Neural progenitor cell (in vitro differentiated cells): ENCODE data around the gene SLC6A12. TPM values are rescaled to one million over a fixed set of nuclear protein-coding genes. Genes with fewer than 3 reads are reported as not detected.

Experiments used
- DNase-seq: peaks from one replicate; pipeline ENCODE4 v3.0.0-alpha.2; 2016; ENCODE audit warnings: low spot score
- H2AFZ ChIP-seq: fragments of 200-600 bp; sonication (generic); replicated peaks from 2 replicates; pipeline ENCODE4 v1.6.1; 2016; ENCODE audit warnings: antibody characterized with exemption
- H3F3A ChIP-seq: fragments of 200-600 bp; sonication (generic); 2 replicates; pipeline ENCODE4 v1.6.1; 2016; ENCODE audit warnings: antibody characterized with exemption, low read depth
- H3K27ac ChIP-seq: fragments of 200-600 bp; sonication (generic); 2 replicates; pipeline ENCODE4 v1.5.1; 2016; ENCODE audit warnings: mild to moderate bottlenecking
- H3K27me3 ChIP-seq: fragments of 200-600 bp; sonication (generic); 2 replicates; pipeline ENCODE4 v1.6.1; 2016; ENCODE audit warnings: mild to moderate bottlenecking, moderate library complexity
- H3K36me3 ChIP-seq: fragments of 200-600 bp; sonication (generic); 2 replicates; pipeline ENCODE4 v1.5.1; 2016
- H3K4me1 ChIP-seq: fragments of 200-600 bp; sonication (generic); 2 replicates; pipeline ENCODE4 v1.6.1; 2016; ENCODE audit warnings: mixed run types
- H3K4me2 ChIP-seq: fragments of 200-600 bp; sonication (generic); 2 replicates; pipeline ENCODE4 v1.6.1; 2016
- H3K4me3 ChIP-seq: fragments of 200-600 bp; sonication (generic); 2 replicates; pipeline ENCODE4 v1.5.1; 2016
- H3K79me2 ChIP-seq: fragments of 200-600 bp; sonication (generic); 2 replicates; pipeline ENCODE4 v1.6.1; 2016; ENCODE audit warnings: low read depth
- H3K9ac ChIP-seq: fragments of 200-600 bp; sonication (generic); 2 replicates; pipeline ENCODE4 v1.6.1; 2016
- H3K9me3 ChIP-seq: fragments of 200-600 bp; sonication (generic); 2 replicates; pipeline ENCODE4 v1.5.1; 2016; ENCODE audit warnings: low read depth
- H4K20me1 ChIP-seq: fragments of 200-600 bp; sonication (generic); 2 replicates; pipeline ENCODE4 v1.6.1; 2016; ENCODE audit warnings: low read depth
- H3K27ac Mint-ChIP-seq: 3 replicates; pipeline ENCODE4 v1.8.0; 2021; ENCODE audit warnings: mixed read lengths
- H3K27me3 Mint-ChIP-seq: 2 replicates; pipeline ENCODE4 v1.8.0; 2022; ENCODE audit warnings: low read depth, mild to moderate bottlenecking, inconsistent platforms, moderate library complexity, mixed read lengths; ENCODE audit not compliant: insufficient read depth
- H3K36me3 Mint-ChIP-seq: 3 replicates; pipeline ENCODE4 v1.8.0; 2021; ENCODE audit warnings: mixed read lengths
- H3K4me1 Mint-ChIP-seq: 3 replicates; pipeline ENCODE4 v1.8.0; 2021; ENCODE audit warnings: mixed read lengths
- H3K4me3 Mint-ChIP-seq: 3 replicates; pipeline ENCODE4 v1.8.0; 2021; ENCODE audit warnings: mild to moderate bottlenecking, moderate library complexity, mixed read lengths
- H3K9me3 Mint-ChIP-seq: 3 replicates; pipeline ENCODE4 v1.8.0; 2020; ENCODE audit warnings: mixed read lengths
- CTCF ChIP-seq: fragments of 200-600 bp; sonication (generic); IDR thresholded peaks from 2 replicates; pipeline ENCODE4 v1.5.1; 2017; ENCODE audit warnings: antibody characterized with exemption, mild to moderate bottlenecking
- EZH2 ChIP-seq: fragments of 200-600 bp; sonication (generic); IDR thresholded peaks from 2 replicates; pipeline ENCODE4 v1.6.1; 2017; ENCODE audit warnings: antibody characterized with exemption, mild to moderate bottlenecking, moderate library complexity
- EZH2phosphoT487 ChIP-seq: fragments of 200-600 bp; sonication (generic); IDR thresholded peaks from 2 replicates; pipeline ENCODE4 v1.6.1; 2017; ENCODE audit warnings: antibody characterized with exemption
- total RNA-seq: library from RNA; depleted of rRNA; stranded (reverse); fragments of >200 nt; gene quantifications from 2 replicates; pipeline ENCODE4 v1.2.3, GENCODE V29; 2015; ENCODE audit warnings: low replicate concordance

Gene SLC6A12
- 0.12 TPM in 1 of 2 replicates, not detected in the other for total RNA-seq

- Histone ChIP-seq H3K79me2 (no peaks in the 10 kb centered on the region), H2AFZ (no peak within 1 kb of the TSS), H3K27ac (no peak within 1 kb of the TSS), H4K20me1 (no peaks in the 10 kb centered on the region), H3K4me3 (no peak within 1 kb of the TSS), H3F3A (no peaks in the 10 kb centered on the region), H3K9ac (no peak within 1 kb of the TSS), H3K4me1 (peaks cover 21% of the 10 kb centered on the region), H3K27me3 (peaks cover 55% of the 10 kb centered on the region), H3K36me3 (no peaks in the 10 kb centered on the region), H3K9me3 (no peaks in the 10 kb centered on the region), H3K4me2 (peak within 1 kb of the TSS; percentile 1)
- Mint-ChIP-seq H3K36me3 (no peaks in the 10 kb centered on the region), H3K4me1 (peaks cover 35% of the 10 kb centered on the region), H3K27me3 (peaks cover 18% of the 10 kb centered on the region), H3K27ac (peak within 1 kb of the TSS; percentile 74), H3K9me3 (no peaks in the 10 kb centered on the region), H3K4me3 (peak within 1 kb of the TSS; percentile 16)
- peak; percentile 33 for DNase-seq
- TF ChIP-seq EZH2phosphoT487 (no peak), EZH2 (no peak), CTCF (no peak)
Measured at GRCh38 chr12:214003-214741, at the start of gene SLC6A12. TSS of gene SLC6A12 (minus strand) at chr12:214157. CDS start at chr12:209986, 4,171 bp downstream.

- Histone ChIP-seq H3F3A (no peaks in the 10 kb centered on the region), H3K36me3 (no peaks in the 10 kb centered on the region), H3K4me2 (no peak overlapping the region), H2AFZ (no peak overlapping the region), H4K20me1 (no peaks in the 10 kb centered on the region), H3K4me3 (no peak overlapping the region), H3K27ac (no peak overlapping the region), H3K9me3 (no peaks in the 10 kb centered on the region), H3K79me2 (no peaks in the 10 kb centered on the region), H3K27me3 (peaks cover 4% of the 10 kb centered on the region), H3K4me1 (peaks cover 16% of the 10 kb centered on the region), H3K9ac (no peak overlapping the region)
- TF ChIP-seq CTCF, result no peak
- TF ChIP-seq EZH2phosphoT487, result no peak
- TF ChIP-seq EZH2, result no peak
- Mint-ChIP-seq H3K4me3 (no peak overlapping the region), H3K27ac (no peak overlapping the region), H3K9me3 (no peaks in the 10 kb centered on the region), H3K4me1 (peaks cover 21% of the 10 kb centered on the region), H3K27me3 (peaks cover 3% of the 10 kb centered on the region), H3K36me3 (no peaks in the 10 kb centered on the region)
- DNase-seq, result no peak
Measured at GRCh38 chr12:263574-263973, 49.6 kb upstream of the SLC6A12 start.

- Mint-ChIP-seq H3K27me3 (peaks cover 4% of the 10 kb centered on the region), H3K36me3 (no peaks in the 10 kb centered on the region), H3K9me3 (no peaks in the 10 kb centered on the region), H3K4me1 (peaks cover 15% of the 10 kb centered on the region), H3K4me3 (no peak within 1 kb of the TSS), H3K27ac (no peak within 1 kb of the TSS)
- Histone ChIP-seq H2AFZ (no peak within 1 kb of the TSS), H4K20me1 (no peaks in the 10 kb centered on the region), H3K27me3 (peaks cover 4% of the 10 kb centered on the region), H3K9ac (no peak within 1 kb of the TSS), H3K9me3 (no peaks in the 10 kb centered on the region), H3K4me1 (peaks cover 11% of the 10 kb centered on the region), H3K4me2 (peak within 1 kb of the TSS; percentile 43), H3K4me3 (no peak within 1 kb of the TSS), H3K36me3 (no peaks in the 10 kb centered on the region), H3F3A (no peaks in the 10 kb centered on the region), H3K79me2 (no peaks in the 10 kb centered on the region), H3K27ac (no peak within 1 kb of the TSS)
- DNase-seq, result peak; percentile 27
- no peak for TF ChIP-seq EZH2phosphoT487
- no peak for TF ChIP-seq CTCF
- no peak for TF ChIP-seq EZH2
Measured at GRCh38 chr12:262817-263216, 48.9 kb upstream of the SLC6A12 start, which contains the start of gene SLC6A13. TSS of gene SLC6A13 (minus strand) at chr12:262836. CDS start at chr12:260052, 2,784 bp downstream.
